GM21717 (cell line): ENCODE measurements around the gene ZNF71.

Experiments
- ATAC-seq: cut with Tn5 transposase; IDR thresholded peaks from one replicate; pipeline ENCODE4 v1.9.1; 2021; ENCODE audit warnings: mild to moderate bottlenecking, moderate library complexity; ENCODE audit not compliant: unreplicated experiment

The ZNF71 gene

GRCh38 chr19:56594783-56595547 is at the start of gene ZNF71:
ZNF71 (plus strand) TSS chr19:56595302; CDS start chr19:56601559, 6,257 bp downstream.
- peak; percentile 82 for ATAC-seq

GRCh38 chr19:56547535-56547934 is 47.6 kb upstream of the ZNF71 start:
- no peak for ATAC-seq

GRCh38 chr19:56554272-56554869 is 40.7 kb upstream of the ZNF71 start:
- no peak for ATAC-seq

GRCh38 chr19:56562766-56563165 is 32.3 kb upstream of the ZNF71 start:
- ATAC-seq = no peak

DNA sequence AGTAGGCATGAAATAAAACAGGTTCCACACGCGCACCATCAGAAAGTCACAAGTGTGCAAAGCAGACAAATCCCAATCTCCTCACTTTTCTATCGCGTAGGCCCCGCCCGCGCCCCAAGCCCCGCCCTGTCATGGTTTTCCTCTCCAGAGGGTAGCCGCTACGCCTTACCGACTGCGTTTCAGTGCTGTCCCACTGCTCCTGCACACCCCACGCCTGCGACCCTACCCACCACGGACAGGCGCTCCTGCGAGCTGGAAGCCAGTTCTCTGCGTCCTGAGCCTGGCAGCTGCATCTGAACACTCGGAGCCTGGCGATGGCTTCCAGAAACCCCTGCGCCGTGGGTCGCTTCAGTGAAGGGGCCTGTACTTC is 28.2 kb upstream of the ZNF71 start:
- ATAC-seq = peak; percentile 27

DNA sequence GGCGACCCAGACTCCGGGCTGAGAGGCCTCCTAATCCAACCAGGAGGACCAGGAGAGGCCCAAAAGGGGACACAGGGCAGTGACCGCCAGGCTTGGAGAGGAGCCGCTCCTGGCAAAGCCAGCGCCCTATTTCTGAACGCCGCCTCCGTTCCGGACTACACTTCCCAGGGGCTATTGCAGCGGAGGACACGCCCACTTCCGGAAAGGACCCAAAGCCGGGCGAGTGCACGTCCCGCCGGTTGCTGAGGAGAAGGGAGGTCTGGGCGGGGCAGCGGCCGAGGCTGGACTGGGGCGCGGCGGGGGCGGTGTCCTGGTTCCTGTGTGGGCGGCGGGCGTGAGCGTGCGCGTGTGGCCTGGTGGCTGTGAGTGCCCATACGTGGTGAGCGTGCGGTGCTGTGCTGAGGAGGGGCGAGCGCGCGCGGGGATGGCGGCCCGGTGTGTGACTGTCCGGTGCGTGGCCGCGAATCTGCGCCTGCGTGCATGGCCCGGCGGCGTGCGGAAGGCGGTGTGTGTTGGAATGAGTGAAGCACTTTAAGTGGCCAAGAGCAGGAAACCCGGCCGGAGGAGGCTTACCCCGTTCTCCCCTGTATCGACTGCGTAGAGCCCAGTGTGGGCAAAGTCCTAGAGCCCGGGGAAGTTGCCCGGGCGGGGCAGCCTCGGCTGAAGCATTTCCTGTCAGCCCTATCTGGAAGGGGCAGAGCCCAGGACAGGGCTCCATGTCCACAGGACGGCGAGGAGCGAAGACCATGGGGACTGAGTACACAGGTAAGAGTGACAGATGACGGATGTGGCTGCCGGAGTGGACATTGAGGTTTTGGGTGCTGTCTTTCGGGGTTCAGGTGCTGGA is 27.6 kb upstream of the ZNF71 start, which contains the start of gene ZNF470:
Gene ZNF470, plus strand, starts transcription at position 195 of the 847 bp plus-strand sequence. CDS start 2,844 bp downstream, outside the sequence.
- ATAC-seq = peak; percentile 95

GRCh38 chr19:56572589-56572988 is 22.5 kb upstream of the ZNF71 start:
- ATAC-seq = no peak

- ATAC-seq = no peak
Observed at GRCh38 chr19:56573914-56574313, 21.2 kb upstream of the ZNF71 start.

DNA sequence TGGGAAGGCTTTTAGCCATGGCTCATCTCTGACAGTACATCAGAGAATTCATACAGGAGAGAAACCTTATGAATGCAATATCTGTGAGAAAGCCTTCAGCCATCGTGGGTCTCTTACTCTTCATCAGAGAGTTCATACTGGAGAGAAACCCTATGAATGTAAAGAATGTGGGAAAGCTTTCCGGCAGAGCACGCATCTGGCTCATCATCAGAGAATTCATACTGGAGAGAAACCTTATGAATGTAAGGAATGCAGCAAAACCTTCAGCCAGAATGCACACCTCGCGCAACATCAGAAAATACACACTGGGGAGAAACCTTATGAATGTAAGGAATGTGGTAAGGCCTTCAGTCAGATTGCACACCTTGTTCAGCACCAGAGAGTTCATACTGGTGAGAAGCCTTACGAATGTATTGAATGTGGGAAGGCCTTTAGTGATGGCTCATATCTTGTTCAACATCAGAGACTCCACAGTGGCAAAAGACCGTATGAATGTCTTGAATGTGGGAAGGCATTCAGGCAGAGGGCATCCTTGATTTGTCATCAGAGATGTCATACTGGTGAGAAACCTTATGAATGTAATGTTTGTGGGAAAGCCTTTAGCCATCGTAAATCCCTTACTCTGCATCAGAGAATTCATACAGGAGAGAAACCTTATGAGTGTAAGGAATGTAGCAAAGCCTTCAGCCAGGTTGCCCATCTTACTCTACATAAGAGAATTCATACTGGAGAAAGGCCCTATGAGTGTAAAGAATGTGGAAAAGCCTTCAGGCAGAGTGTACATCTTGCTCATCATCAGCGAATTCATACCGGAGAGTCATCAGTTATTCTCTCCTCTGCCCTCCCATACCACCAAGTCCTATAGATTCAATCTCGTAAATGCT is 17.1 kb upstream of the ZNF71 start:
- ATAC-seq = no peak

- ATAC-seq = no peak
Observed at GRCh38 chr19:56594446-56594782, 688 bp upstream of the ZNF71 start.

- ATAC-seq = peak; percentile 26
Observed at GRCh38 chr19:56595548-56595899, 422 bp downstream of the ZNF71 start.

DNA sequence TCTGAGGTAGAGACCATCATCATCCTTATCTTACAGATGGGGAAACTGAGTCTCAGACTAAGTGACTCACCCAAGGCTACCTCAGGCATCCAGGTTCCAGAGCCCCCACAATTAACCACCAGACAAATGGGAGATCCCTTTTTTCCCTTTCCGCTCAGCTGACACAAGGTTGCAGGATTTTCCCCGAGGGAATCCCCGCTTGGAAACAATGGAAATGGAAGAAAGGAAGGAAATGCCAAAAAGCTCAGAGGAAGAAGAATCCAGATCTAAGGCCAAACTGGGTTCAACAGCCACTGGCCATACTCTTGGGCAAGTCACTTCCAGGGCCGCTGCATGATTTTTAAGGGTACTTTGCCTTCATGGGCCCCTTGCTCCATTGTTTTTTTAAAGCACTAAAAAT is 1.6 kb downstream of the ZNF71 start:
- ATAC-seq = no peak

- ATAC-seq = no peak
Observed at GRCh38 chr19:56597696-56598095, 2.6 kb downstream of the ZNF71 start.

GRCh38 chr19:56601375-56601774 is 6.3 kb downstream of the ZNF71 start:
- no peak for ATAC-seq

GRCh38 chr19:56603829-56604228 is 8.7 kb downstream of the ZNF71 start:
- ATAC-seq = no peak

GRCh38 chr19:56608274-56608964 is 13.3 kb downstream of the ZNF71 start:
- ATAC-seq = no peak

- no peak for ATAC-seq
Observed at GRCh38 chr19:56611288-56611687, 16.2 kb downstream of the ZNF71 start.

DNA sequence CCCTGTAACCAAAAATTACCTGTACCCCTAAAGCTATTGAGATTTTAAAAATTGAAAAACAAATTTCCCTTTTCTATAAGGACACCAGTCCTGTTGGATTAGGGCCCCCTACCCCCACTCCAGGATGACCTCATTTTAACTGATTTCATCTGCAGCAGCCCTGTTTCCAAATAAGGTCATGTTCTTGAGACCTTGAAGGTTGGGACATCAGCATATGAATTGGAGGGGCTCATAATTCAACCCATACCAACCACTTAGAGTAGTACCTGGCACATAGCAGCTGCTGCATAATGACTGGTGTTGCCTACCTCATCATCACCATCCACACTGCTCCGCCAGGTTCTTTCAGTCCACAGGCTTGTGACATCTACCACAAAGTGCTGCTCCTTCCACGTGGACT is 17.6 kb downstream of the ZNF71 start:
- ATAC-seq = no peak

DNA sequence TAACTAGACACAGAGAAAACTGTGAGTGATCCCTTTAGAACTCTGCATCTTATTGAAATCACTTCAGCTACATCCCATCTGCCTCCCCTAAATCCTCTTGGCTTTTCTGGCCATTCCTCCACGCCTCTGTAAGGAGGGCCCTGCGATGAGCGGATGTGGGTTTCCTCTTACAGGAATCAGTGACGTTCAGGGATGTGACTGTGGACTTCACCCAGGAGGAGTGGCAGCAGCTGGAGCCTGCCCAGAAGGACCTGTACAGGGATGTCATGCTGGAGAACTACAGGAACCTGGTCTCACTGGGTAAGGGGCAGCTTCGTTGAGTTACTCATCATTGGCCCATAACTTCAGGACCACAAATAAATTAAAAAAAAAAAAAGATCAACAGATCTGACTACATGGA is 18.5 kb downstream of the ZNF71 start:
- no peak for ATAC-seq

GRCh38 chr19:56617531-56617930 is 22.4 kb downstream of the ZNF71 start:
- ATAC-seq = no peak
